Gastroesophageal sphincter (tissue), 3 donors: ENCODE measurements around the gene PSMG1.

Source experiments
- POLR2A ChIP-seq, 2 donors: fragments of 450-650 bp; IDR thresholded peaks; one replicate each; pipeline ENCODE4 v1.6.1; 2017; ENCODE audit warnings: antibody characterized with exemption in 2 of 2, mild to moderate bottlenecking in 2 of 2, moderate library complexity in 1 of 2
- TF ChIP-seq, protein P1 (sequence below), 4 experiments: fragments of 200-600 bp in 2 of 4; fragments of 450-650 bp in 2 of 4; sonication (generic) in 1 of 4; IDR thresholded peaks; one replicate each; pipeline ENCODE4 v1.5.1; 2017 to 2019; ENCODE audit warnings: antibody characterized with exemption in 4 of 4, mild to moderate bottlenecking in 2 of 4, moderate library complexity in 2 of 4

DNA sequence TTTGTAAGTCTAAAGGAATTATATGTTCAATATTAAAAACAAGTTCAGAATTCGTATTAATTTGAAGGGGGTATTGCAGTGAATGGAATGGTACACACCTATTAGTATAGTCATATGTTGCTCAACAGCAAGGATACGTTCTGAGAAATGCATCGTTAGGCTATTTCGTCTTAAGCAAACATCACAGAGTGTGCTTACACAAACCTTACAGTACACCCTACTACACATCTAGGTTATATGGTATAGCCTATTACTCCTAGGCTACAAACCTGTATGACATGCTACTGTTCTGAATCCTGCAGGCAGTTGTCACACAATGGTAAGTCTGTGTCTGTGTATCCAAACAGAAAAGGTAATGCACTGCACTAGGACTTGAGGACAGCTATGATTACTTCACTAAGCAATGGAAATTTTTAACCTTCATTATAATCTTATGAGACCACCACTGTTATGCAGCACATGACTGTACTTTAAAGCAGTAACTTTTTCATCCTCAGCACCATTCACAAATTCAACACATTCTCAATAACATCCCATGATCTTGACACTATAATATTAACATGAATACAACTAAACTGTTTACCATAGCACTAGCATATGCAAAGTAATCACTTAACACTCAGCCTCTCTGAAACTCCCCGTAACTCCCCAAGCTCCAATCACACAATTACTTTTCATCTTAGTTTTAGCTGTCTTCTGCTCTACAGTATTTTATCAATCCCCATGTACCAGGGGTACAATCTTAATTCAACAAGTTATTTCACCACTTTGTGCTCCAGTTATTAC is 14.4 kb upstream of the PSMG1 start:
- TF ChIP-seq, protein P1, sequence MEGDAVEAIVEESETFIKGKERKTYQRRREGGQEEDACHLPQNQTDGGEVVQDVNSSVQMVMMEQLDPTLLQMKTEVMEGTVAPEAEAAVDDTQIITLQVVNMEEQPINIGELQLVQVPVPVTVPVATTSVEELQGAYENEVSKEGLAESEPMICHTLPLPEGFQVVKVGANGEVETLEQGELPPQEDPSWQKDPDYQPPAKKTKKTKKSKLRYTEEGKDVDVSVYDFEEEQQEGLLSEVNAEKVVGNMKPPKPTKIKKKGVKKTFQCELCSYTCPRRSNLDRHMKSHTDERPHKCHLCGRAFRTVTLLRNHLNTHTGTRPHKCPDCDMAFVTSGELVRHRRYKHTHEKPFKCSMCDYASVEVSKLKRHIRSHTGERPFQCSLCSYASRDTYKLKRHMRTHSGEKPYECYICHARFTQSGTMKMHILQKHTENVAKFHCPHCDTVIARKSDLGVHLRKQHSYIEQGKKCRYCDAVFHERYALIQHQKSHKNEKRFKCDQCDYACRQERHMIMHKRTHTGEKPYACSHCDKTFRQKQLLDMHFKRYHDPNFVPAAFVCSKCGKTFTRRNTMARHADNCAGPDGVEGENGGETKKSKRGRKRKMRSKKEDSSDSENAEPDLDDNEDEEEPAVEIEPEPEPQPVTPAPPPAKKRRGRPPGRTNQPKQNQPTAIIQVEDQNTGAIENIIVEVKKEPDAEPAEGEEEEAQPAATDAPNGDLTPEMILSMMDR (IDR thresholded peaks at IDR 0.05), result no peak
- TF ChIP-seq POLR2A (IDR thresholded peaks at IDR 0.05), result no peak
